HG03342 (cell line): ENCODE results near the gene YIF1A.
"Not testable (repeated sequence)": the region's sequence is repeated elsewhere in the genome, so short reads cannot be mapped to it uniquely, and the experiment has no call there.

Experiments
- ATAC-seq: cut with Tn5 transposase; IDR thresholded peaks from one replicate; pipeline ENCODE4 v1.9.1; 2021; ENCODE audit warnings: mild to moderate bottlenecking, moderate library complexity; ENCODE audit not compliant: unreplicated experiment

YIF1A gene

GRCh38 chr11:66272596-66272995, 16.3 kb downstream of the YIF1A start:
- ATAC-seq: no peak

- ATAC-seq: no peak
Measured at GRCh38 chr11:66271816-66272215, 17.1 kb downstream of the YIF1A start.

- ATAC-seq: no peak
Measured at GRCh38 chr11:66268952-66269905, 19.7 kb downstream of the YIF1A start.

GRCh38 chr11:66268244-66268951, 20.5 kb downstream of the YIF1A start, which contains the start of gene RAB1B:
TSS of gene RAB1B (plus strand) at chr11:66268639. CDS start at chr11:66268680, 41 bp downstream.
- peak; percentile 72 for ATAC-seq

- peak; percentile 43 for ATAC-seq
Measured at GRCh38 chr11:66267379-66268243, 21.3 kb downstream of the YIF1A start.

- no peak for ATAC-seq
Measured at GRCh38 chr11:66267039-66267378, 21.9 kb downstream of the YIF1A start.

- ATAC-seq: no peak
Measured at GRCh38 chr11:66266378-66267038, 22.4 kb downstream of the YIF1A start.

GRCh38 chr11:66265531-66266377, 23.2 kb downstream of the YIF1A start:
- no peak for ATAC-seq

- no peak for ATAC-seq
Measured at GRCh38 chr11:66264914-66265313, 24.0 kb downstream of the YIF1A start.

GRCh38 chr11:66264383-66264782, 24.6 kb downstream of the YIF1A start:
- no peak for ATAC-seq

- ATAC-seq: no peak
Measured at GRCh38 chr11:66263785-66264184, 25.2 kb downstream of the YIF1A start.

GRCh38 chr11:66263231-66263630, 25.7 kb downstream of the YIF1A start:
- ATAC-seq: no peak

GRCh38 chr11:66262696-66263095, 26.2 kb downstream of the YIF1A start:
- no peak for ATAC-seq

- no peak for ATAC-seq
Measured at GRCh38 chr11:66262191-66262590, 26.8 kb downstream of the YIF1A start.

- no peak for ATAC-seq
Measured at GRCh38 chr11:66261578-66261977, 27.4 kb downstream of the YIF1A start.

- no peak for ATAC-seq
Measured at GRCh38 chr11:66259956-66260355, 29.0 kb downstream of the YIF1A start.

- no peak for ATAC-seq
Measured at GRCh38 chr11:66259225-66259624, 29.7 kb downstream of the YIF1A start.

- no peak for ATAC-seq
Measured at GRCh38 chr11:66258473-66258893, 30.5 kb downstream of the YIF1A start.

- not testable (repeated sequence) for ATAC-seq
Measured at GRCh38 chr11:66253081-66253480, 35.9 kb downstream of the YIF1A start.

GRCh38 chr11:66251809-66252208, 37.1 kb downstream of the YIF1A start:
- no peak for ATAC-seq
